ENCODE measurements around the gene SPTLC3. TPM values are rescaled to one million over a fixed set of nuclear protein-coding genes. Genes with fewer than 3 reads are reported as not detected.
A peak's percentile ranks its signal among the peaks of the same experiment; 100 is the strongest.

SPTLC3 gene
- total and polyA plus RNA-seq, 2 of the 13 experiments (the other 11 are each of a cell fraction or from before 2014, with no cell fraction given) = 20.5 to 95.6 TPM

DNA sequence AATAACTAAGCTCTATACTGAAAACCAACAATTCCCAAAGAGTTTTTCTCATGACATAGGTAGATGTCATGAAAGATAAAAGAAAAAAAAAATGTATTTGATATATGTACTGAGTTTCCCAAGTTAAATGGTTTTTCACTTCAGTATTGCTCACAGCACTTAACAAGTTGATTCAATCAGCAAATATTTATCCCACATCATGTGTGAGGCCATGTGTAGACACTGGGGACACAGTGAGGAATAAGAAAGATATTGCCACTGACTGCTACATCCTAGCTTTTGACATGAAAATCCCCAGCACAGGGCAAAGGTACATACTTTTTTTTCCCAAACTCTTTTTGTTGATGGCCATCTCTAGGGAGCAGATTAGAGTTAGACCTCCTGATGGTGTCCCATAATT, 25.3 kb downstream of the SPTLC3 start:
- TF ChIP-seq, protein P1, sequence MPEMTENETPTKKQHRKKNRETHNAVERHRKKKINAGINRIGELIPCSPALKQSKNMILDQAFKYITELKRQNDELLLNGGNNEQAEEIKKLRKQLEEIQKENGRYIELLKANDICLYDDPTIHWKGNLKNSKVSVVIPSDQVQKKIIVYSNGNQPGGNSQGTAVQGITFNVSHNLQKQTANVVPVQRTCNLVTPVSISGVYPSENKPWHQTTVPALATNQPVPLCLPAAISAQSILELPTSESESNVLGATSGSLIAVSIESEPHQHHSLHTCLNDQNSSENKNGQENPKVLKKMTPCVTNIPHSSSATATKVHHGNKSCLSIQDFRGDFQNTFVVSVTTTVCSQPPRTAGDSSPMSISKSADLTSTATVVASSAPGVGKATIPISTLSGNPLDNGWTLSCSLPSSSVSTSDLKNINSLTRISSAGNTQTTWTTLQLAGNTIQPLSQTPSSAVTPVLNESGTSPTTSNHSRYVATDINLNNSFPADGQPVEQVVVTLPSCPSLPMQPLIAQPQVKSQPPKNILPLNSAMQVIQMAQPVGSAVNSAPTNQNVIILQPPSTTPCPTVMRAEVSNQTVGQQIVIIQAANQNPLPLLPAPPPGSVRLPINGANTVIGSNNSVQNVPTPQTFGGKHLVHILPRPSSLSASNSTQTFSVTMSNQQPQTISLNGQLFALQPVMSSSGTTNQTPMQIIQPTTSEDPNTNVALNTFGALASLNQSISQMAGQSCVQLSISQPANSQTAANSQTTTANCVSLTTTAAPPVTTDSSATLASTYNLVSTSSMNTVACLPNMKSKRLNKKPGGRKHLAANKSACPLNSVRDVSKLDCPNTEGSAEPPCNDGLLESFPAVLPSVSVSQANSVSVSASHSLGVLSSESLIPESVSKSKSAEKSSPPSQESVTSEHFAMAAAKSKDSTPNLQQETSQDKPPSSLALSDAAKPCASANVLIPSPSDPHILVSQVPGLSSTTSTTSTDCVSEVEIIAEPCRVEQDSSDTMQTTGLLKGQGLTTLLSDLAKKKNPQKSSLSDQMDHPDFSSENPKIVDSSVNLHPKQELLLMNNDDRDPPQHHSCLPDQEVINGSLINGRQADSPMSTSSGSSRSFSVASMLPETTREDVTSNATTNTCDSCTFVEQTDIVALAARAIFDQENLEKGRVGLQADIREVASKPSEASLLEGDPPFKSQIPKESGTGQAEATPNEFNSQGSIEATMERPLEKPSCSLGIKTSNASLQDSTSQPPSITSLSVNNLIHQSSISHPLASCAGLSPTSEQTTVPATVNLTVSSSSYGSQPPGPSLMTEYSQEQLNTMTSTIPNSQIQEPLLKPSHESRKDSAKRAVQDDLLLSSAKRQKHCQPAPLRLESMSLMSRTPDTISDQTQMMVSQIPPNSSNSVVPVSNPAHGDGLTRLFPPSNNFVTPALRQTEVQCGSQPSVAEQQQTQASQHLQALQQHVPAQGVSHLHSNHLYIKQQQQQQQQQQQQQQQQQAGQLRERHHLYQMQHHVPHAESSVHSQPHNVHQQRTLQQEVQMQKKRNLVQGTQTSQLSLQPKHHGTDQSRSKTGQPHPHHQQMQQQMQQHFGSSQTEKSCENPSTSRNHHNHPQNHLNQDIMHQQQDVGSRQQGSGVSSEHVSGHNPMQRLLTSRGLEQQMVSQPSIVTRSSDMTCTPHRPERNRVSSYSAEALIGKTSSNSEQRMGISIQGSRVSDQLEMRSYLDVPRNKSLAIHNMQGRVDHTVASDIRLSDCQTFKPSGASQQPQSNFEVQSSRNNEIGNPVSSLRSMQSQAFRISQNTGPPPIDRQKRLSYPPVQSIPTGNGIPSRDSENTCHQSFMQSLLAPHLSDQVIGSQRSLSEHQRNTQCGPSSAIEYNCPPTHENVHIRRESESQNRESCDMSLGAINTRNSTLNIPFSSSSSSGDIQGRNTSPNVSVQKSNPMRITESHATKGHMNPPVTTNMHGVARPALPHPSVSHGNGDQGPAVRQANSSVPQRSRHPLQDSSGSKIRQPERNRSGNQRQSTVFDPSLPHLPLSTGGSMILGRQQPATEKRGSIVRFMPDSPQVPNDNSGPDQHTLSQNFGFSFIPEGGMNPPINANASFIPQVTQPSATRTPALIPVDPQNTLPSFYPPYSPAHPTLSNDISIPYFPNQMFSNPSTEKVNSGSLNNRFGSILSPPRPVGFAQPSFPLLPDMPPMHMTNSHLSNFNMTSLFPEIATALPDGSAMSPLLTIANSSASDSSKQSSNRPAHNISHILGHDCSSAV (CRISPR knock-in tag; IDR thresholded peaks at IDR 0.05; ENCODE audit: borderline replicate concordance) = no peak
- TF ChIP-seq ZNF292 (CRISPR knock-in tag; IDR thresholded peaks at IDR 0.05; ENCODE audit: borderline replicate concordance, low read depth) (no peak), RBAK (CRISPR knock-in tag; IDR thresholded peaks at IDR 0.05) (peak; percentile 61; the same call in 1 of the 2 replicates), ELF3 (CRISPR knock-in tag; IDR thresholded peaks at IDR 0.05) (no peak), FOXC1 (CRISPR knock-in tag; IDR thresholded peaks at IDR 0.05; ENCODE audit: borderline replicate concordance) (no peak), NR3C1 (CRISPR knock-in tag; IDR thresholded peaks at IDR 0.05) (no peak), HOXA7 (CRISPR knock-in tag; IDR thresholded peaks at IDR 0.05) (no peak)
- TF ChIP-seq, protein P2, sequence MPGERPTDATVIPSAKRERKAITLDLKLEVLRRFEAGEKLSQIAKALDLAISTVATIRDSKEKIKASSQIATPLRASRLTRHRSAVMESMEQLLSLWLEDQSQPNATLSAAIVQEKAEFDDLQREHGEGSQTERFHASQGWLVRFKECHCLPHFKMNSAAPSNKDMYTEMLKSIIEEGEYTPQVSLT (CRISPR knock-in tag; IDR thresholded peaks at IDR 0.05; ENCODE audit: borderline replicate concordance, low read depth) = no peak
- TSS peak; percentile 13 for BruUV-seq (replicated peaks)
- intact Hi-C loops (cut with micrococcal nuclease; ENCODE audit: unreplicated experiment) (no loop called here), in situ Hi-C loops (cut with HindIII; ENCODE audit: extremely low pct_ligation_motif_present, low pct_unique_long_range_greater_than_20kb) (no loop called here)
- Histone ChIP-seq H3K27ac (ENCODE audit: extremely low read length, insufficient read depth, low read length) (no peak overlapping the region), H2AFZ (ENCODE audit: low read length) (no peak overlapping the region), H3K4me1 (ENCODE audit: insufficient read depth, low read length) (peaks cover 11% of the 10 kb centered on the region), H3K9ac (ENCODE audit: insufficient read depth, low read depth, low read length) (no peak overlapping the region), H3K79me2 (ENCODE audit: insufficient read depth, low read length) (no peaks in the 10 kb centered on the region), H3K4me2 (ENCODE audit: low read depth, low read length) (no peak overlapping the region), H4K20me1 (ENCODE audit: insufficient read depth, low read length) (no peaks in the 10 kb centered on the region), H3K36me3 (replicated peaks in 1 of 2; ENCODE audit: control insufficient read depth in 1 of 2, insufficient read depth in 2 of 2, low read length in 2 of 2) (peaks cover 16 to 47% of the 10 kb centered on the region in 2 experiments), H3K4me3 (replicated peaks in 1 of 3; ENCODE audit: insufficient read depth in 1 of 3, low read depth in 2 of 3, low read length in 3 of 3) (no peak overlapping the region), H3K27me3 (ENCODE audit: control insufficient read depth in 1 of 2, insufficient read depth in 2 of 2, low read length in 2 of 2) (no peaks in the 10 kb centered on the region), H3K9me3 (ENCODE audit: low read length) (no peaks in the 10 kb centered on the region)
- DNase-seq (ENCODE audit: low spot score) (no peak), ATAC-seq (no peak), FAIRE-seq (no peak)
- ChIA-PET CTCF (ENCODE audit: low intra/inter-chr PET ratio, low total read pairs) (no interaction called here), POLR2A (interaction anchor here (1.4 kb wide), 1 partner anchor 57 kb away, joined by 3 read pairs; no protein-coding TSS in a partner anchor)
